H9 (cell line): ENCODE results near the gene LBHD2. TPM values are rescaled to one million over a fixed set of nuclear protein-coding genes. Genes with fewer than 3 reads are reported as not detected.
A peak's percentile ranks its signal among the peaks of the same experiment; 100 is the strongest.

ENCODE experiments used
- DNase-seq: peaks from one replicate; pipeline ENCODE4 v3.0.0-alpha.2; 2017
- H2AFZ ChIP-seq: one replicate; pipeline ENCODE4 v1.6.1; 2013; ENCODE audit warnings: mild to moderate bottlenecking, low read length, control low read depth, moderate library complexity
- H2AK5ac ChIP-seq: 2 replicates; pipeline ENCODE4 v1.6.1; 2013; ENCODE audit warnings: low read length, control low read depth, mixed read lengths; ENCODE audit not compliant: insufficient read length
- H2BK120ac ChIP-seq: one replicate; pipeline ENCODE4 v1.6.1; 2013; ENCODE audit warnings: low read depth, mild to moderate bottlenecking, low read length, control low read depth, inconsistent platforms; ENCODE audit not compliant: poor library complexity, severe bottlenecking
- H2BK12ac ChIP-seq: 2 replicates; pipeline ENCODE4 v1.6.1; 2013; ENCODE audit warnings: low read length, control low read depth, mixed read lengths, low read depth; ENCODE audit not compliant: insufficient read length
- H2BK15ac ChIP-seq: 2 replicates; pipeline ENCODE4 v1.6.1; 2013; ENCODE audit warnings: low read depth, low read length, control low read depth
- H2BK20ac ChIP-seq: one replicate; pipeline ENCODE4 v1.6.1; 2013; ENCODE audit warnings: low read depth, mild to moderate bottlenecking, low read length, control low read depth, inconsistent platforms; ENCODE audit not compliant: poor library complexity, severe bottlenecking
- H2BK5ac ChIP-seq: 2 replicates; pipeline ENCODE4 v1.6.1; 2013; ENCODE audit warnings: low read length, control low read depth, mixed read lengths; ENCODE audit not compliant: insufficient read length
- H3K14ac ChIP-seq: 2 replicates; pipeline ENCODE4 v1.6.1; 2013; ENCODE audit warnings: low read length, control low read depth; ENCODE audit not compliant: insufficient read depth
- H3K18ac ChIP-seq: 2 replicates; pipeline ENCODE4 v1.6.1; 2013; ENCODE audit warnings: low read depth, mild to moderate bottlenecking, mixed read lengths, low read length, control low read depth; ENCODE audit not compliant: insufficient read length
- H3K23ac ChIP-seq: 2 replicates; pipeline ENCODE4 v1.6.1; 2013; ENCODE audit warnings: low read length, control low read depth, mixed read lengths, low read depth; ENCODE audit not compliant: insufficient read length
- H3K23me2 ChIP-seq: 2 replicates; pipeline ENCODE4 v1.6.1; 2013; ENCODE audit warnings: low read depth, mild to moderate bottlenecking, mixed read lengths, low read length, control low read depth; ENCODE audit not compliant: insufficient read length, poor library complexity, severe bottlenecking
- H3K27ac ChIP-seq: 2 replicates; pipeline ENCODE4 v1.5.1; 2013; ENCODE audit warnings: low read length, control low read depth, mixed read lengths, low read depth; ENCODE audit not compliant: insufficient read length
- H3K27me3 ChIP-seq: 2 replicates; pipeline ENCODE4 v1.6.1; 2013; ENCODE audit warnings: low read length, control low read depth, inconsistent platforms; ENCODE audit not compliant: insufficient read depth
- H3K4ac ChIP-seq: 2 replicates; pipeline ENCODE4 v1.6.1; 2013; ENCODE audit warnings: low read depth, mild to moderate bottlenecking, control low read depth, inconsistent platforms, low read length, moderate library complexity
- H3K4me1 ChIP-seq: 2 replicates; pipeline ENCODE4 v1.6.1; 2013; ENCODE audit warnings: low read length, control low read depth, inconsistent platforms; ENCODE audit not compliant: insufficient read depth
- H3K4me2 ChIP-seq: 2 replicates; pipeline ENCODE4 v1.6.1; 2013; ENCODE audit warnings: low read length, control low read depth, mixed read lengths; ENCODE audit not compliant: insufficient read length, insufficient read depth
- H3K56ac ChIP-seq: 2 replicates; pipeline ENCODE4 v1.6.1; 2013; ENCODE audit warnings: low read depth, mild to moderate bottlenecking, mixed read lengths, low read length, control low read depth; ENCODE audit not compliant: insufficient read length
- H3K79me1 ChIP-seq: 2 replicates; pipeline ENCODE4 v1.6.1; 2013; ENCODE audit warnings: low read depth, mild to moderate bottlenecking, moderate library complexity, low read length, control low read depth, inconsistent platforms; ENCODE audit not compliant: insufficient read depth, poor library complexity, severe bottlenecking
- H3K79me2 ChIP-seq: 2 replicates; pipeline ENCODE4 v1.6.1; 2013; ENCODE audit warnings: low read length, control low read depth, inconsistent platforms; ENCODE audit not compliant: insufficient read depth
- H3K9ac ChIP-seq: 2 replicates; pipeline ENCODE4 v1.6.1; 2013; ENCODE audit warnings: low read length, control low read depth, mixed read lengths; ENCODE audit not compliant: insufficient read length; ENCODE audit errors: extremely low read depth
- H3K9me3 ChIP-seq: one replicate; pipeline ENCODE4 v1.6.1; 2013; ENCODE audit warnings: low read depth, low read length, inconsistent platforms; ENCODE audit not compliant: control insufficient read depth
- H3T11ph ChIP-seq: one replicate; pipeline ENCODE4 v1.6.1; 2013; ENCODE audit warnings: mild to moderate bottlenecking, low read length, control low read depth, inconsistent platforms
- H4K20me1 ChIP-seq: one replicate; pipeline ENCODE4 v1.6.1; 2013; ENCODE audit not compliant: control insufficient read depth, insufficient read length, insufficient read depth
- H4K5ac ChIP-seq: 2 replicates; pipeline ENCODE4 v1.6.1; 2013; ENCODE audit warnings: low read depth, mild to moderate bottlenecking, mixed read lengths, low read length, control low read depth; ENCODE audit not compliant: insufficient read length
- H4K8ac ChIP-seq: replicated peaks from 2 replicates; pipeline ENCODE4 v1.6.1; 2013; ENCODE audit warnings: low read length, control low read depth, mixed read lengths, low read depth; ENCODE audit not compliant: insufficient read length
- H4K91ac ChIP-seq: 2 replicates; pipeline ENCODE4 v1.6.1; 2013; ENCODE audit warnings: low read depth, mild to moderate bottlenecking, moderate library complexity, mixed read lengths, low read length, control low read depth; ENCODE audit not compliant: insufficient read length
- H3K27ac Mint-ChIP-seq, 3 experiments: 2 replicates in 2 of 3; 3 replicates in 1 of 3; pipeline ENCODE4 v1.8.0; 2020 to 2021; ENCODE audit warnings: mixed read lengths in 3 of 3, mild to moderate bottlenecking in 1 of 3, moderate library complexity in 1 of 3
- H3K27me3 Mint-ChIP-seq: 2 replicates; pipeline ENCODE4 v1.8.0; 2021; ENCODE audit warnings: low read depth, mild to moderate bottlenecking, moderate library complexity, mixed read lengths
- H3K36me3 Mint-ChIP-seq, 3 experiments: 2 replicates in 2 of 3; 3 replicates in 1 of 3; pipeline ENCODE4 v1.8.0; 2020 to 2021; ENCODE audit warnings: low read depth in 3 of 3, mixed read lengths in 3 of 3; ENCODE audit not compliant: insufficient read depth in 1 of 3
- H3K4me1 Mint-ChIP-seq, 2 experiments: 2 replicates each; pipeline ENCODE4 v1.8.0; 2020; ENCODE audit warnings: mixed read lengths in 2 of 2
- H3K4me3 Mint-ChIP-seq, 2 experiments: 2 replicates in 1 of 2; 3 replicates in 1 of 2; pipeline ENCODE4 v1.8.0; 2020 to 2021; ENCODE audit warnings: mild to moderate bottlenecking in 2 of 2, mixed read lengths in 2 of 2, moderate library complexity in 1 of 2
- H3K9me3 Mint-ChIP-seq, 2 experiments: 2 replicates in 1 of 2; 3 replicates in 1 of 2; pipeline ENCODE4 v1.8.0; 2020; ENCODE audit warnings: mild to moderate bottlenecking in 2 of 2, mixed read lengths in 2 of 2, moderate library complexity in 1 of 2
- WGBS: extraction: QIAGEN DNeasy Blood & Tissue Kit; methylation state at CpG from one replicate; pipeline ENCODE4 v1.1.7; 2013; ENCODE audit warnings: missing lambda C conversion rate, low lambda C conversion rate, mixed read lengths; ENCODE audit not compliant: insufficient read length; ENCODE audit errors: extremely low coverage; 5-methylcytosine and 5-hydroxymethylcytosine counted together
- total RNA-seq: library from RNA; stranded (reverse); gene quantifications from 2 replicates; pipeline ENCODE4 v1.2.1, GENCODE V29; 2021
- TF ChIP-seq, protein P1 (sequence below): fragments of 200-600 bp; sonication (generic); conservative IDR thresholded peaks from 3 replicates; pipeline ENCODE4 v1.8.0; 2021; ENCODE audit warnings: antibody characterized with exemption, mild to moderate bottlenecking

LBHD2 gene
- total RNA-seq, 1 experiment from 2014 or later = not detected

DNA sequence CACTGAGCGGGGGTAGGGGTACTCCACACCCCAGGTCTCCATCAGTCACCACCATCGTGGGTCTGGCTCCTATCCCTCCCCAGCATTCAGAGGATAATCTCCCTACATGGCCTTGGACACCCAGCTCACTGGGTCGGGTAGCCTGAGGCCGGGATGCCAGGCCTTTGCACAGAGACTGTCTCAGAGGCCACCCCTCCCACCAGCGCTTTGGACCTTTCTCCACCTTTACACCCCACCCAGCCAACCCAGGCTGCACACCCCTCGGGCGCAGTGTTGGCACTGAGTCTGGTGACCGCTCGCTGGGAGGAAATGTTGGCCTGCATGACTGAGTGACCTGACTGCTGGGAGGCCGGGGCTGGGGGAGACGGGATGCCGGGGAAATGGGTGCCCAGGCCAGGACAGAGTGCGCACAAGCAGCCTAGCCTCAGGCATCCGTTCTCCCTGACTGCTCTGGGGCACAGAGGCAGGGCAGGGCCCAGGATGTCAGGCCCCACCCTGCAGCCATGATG lies 10.6 kb upstream of the LBHD2 start:
- Histone ChIP-seq H2BK15ac (no peak overlapping the region), H4K20me1 (no peaks in the 10 kb centered on the region), H3K79me1 (no peaks in the 10 kb centered on the region), H2AFZ (no peak overlapping the region), H3K56ac (no peak overlapping the region), H3K9ac (no peak overlapping the region), H4K8ac (no peak overlapping the region), H3K23ac (no peak overlapping the region), H3K27me3 (no peaks in the 10 kb centered on the region; the same call in 1 of the 2 replicates), H3K23me2 (no peaks in the 10 kb centered on the region), H3K27ac (no peak overlapping the region), H3K79me2 (no peaks in the 10 kb centered on the region), H3K9me3 (no peaks in the 10 kb centered on the region), H4K5ac (no peak overlapping the region), H2BK120ac (no peak overlapping the region), H3K4me1 (no peaks in the 10 kb centered on the region), H2BK20ac (no peak overlapping the region), H2BK5ac (no peak overlapping the region), H2AK5ac (no peak overlapping the region), H3K18ac (no peak overlapping the region), H3K14ac (no peak overlapping the region), H4K91ac (no peak overlapping the region), H3T11ph (no peak overlapping the region), H2BK12ac (no peak overlapping the region), H3K4ac (no peak overlapping the region), H3K4me2 (no peak overlapping the region)
- no CpG with 5 or more reads among the region's 14 CpGs for WGBS
- Mint-ChIP-seq H3K4me3 (no peak overlapping the region), H3K4me1 (no peaks in the 10 kb centered on the region), H3K27me3 (peaks cover 15% of the 10 kb centered on the region), H3K36me3 (no peaks in the 10 kb centered on the region), H3K9me3 (no peaks in the 10 kb centered on the region; a peak in 1 of 5 replicates), H3K27ac (peak overlapping the region in 1 of 3 experiments; percentile 80; a peak in 1 of 7 replicates)
- DNase-seq = no peak
- TF ChIP-seq, protein P1, sequence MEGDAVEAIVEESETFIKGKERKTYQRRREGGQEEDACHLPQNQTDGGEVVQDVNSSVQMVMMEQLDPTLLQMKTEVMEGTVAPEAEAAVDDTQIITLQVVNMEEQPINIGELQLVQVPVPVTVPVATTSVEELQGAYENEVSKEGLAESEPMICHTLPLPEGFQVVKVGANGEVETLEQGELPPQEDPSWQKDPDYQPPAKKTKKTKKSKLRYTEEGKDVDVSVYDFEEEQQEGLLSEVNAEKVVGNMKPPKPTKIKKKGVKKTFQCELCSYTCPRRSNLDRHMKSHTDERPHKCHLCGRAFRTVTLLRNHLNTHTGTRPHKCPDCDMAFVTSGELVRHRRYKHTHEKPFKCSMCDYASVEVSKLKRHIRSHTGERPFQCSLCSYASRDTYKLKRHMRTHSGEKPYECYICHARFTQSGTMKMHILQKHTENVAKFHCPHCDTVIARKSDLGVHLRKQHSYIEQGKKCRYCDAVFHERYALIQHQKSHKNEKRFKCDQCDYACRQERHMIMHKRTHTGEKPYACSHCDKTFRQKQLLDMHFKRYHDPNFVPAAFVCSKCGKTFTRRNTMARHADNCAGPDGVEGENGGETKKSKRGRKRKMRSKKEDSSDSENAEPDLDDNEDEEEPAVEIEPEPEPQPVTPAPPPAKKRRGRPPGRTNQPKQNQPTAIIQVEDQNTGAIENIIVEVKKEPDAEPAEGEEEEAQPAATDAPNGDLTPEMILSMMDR = no peak
